ENCODE results near the gene DNAJC10.

DNAJC10 gene

GRCh38 chr2:182824767-182825158 lies 108.7 kb downstream of the DNAJC10 start:
- no peak overlapping the region for H2AFZ ChIP-seq (ENCODE audit: low read length)

GRCh38 chr2:182826064-182826463 lies 110.0 kb downstream of the DNAJC10 start:
- H3K27me3 ChIP-seq (replicated peaks; ENCODE audit: insufficient read depth, low read length) = no peaks in the 10 kb centered on the region
- no peaks in the 10 kb centered on the region for H3K36me3 ChIP-seq (replicated peaks; ENCODE audit: insufficient read depth, low read length)
- no peak overlapping the region for H3K9ac ChIP-seq (ENCODE audit: low read length)
- TF ChIP-seq CTCF (IDR thresholded peaks at IDR 0.05; ENCODE audit: low read length) = no peak
- no peak for TF ChIP-seq EZH2 (optimal IDR thresholded peaks at IDR 0.05; ENCODE audit: low read depth, low read length)
- TF ChIP-seq EZH2phosphoT487 (IDR thresholded peaks at IDR 0.05; ENCODE audit: low read length) = no peak
- H3K4me1 ChIP-seq (ENCODE audit: low read length) = no peaks in the 10 kb centered on the region
- H2AFZ ChIP-seq (ENCODE audit: low read length) = no peak overlapping the region
- H3K4me3 ChIP-seq (ENCODE audit: low read length) = no peak overlapping the region
- DNase-seq = no peak
- no peak overlapping the region for H3K27ac ChIP-seq (ENCODE audit: low read length)
- no peaks in the 10 kb centered on the region for H3F3A ChIP-seq (ENCODE audit: insufficient read depth, low read length)
- H3K4me2 ChIP-seq (ENCODE audit: low read depth, low read length) = no peak overlapping the region
- no peaks in the 10 kb centered on the region for H3K9me2 ChIP-seq (replicated peaks; ENCODE audit: insufficient read depth, low read length)
- no peaks in the 10 kb centered on the region for H3K9me3 ChIP-seq (replicated peaks; ENCODE audit: insufficient read depth, low read length)
- no peaks in the 10 kb centered on the region for H4K20me1 ChIP-seq (ENCODE audit: insufficient read depth, low read length)
- H3K79me2 ChIP-seq (ENCODE audit: low read length) = no peaks in the 10 kb centered on the region

More at GRCh38 chr2:182824767-182825158, 108.7 kb downstream of the DNAJC10 start:
- no peaks in the 10 kb centered on the region for H3K4me1 ChIP-seq (ENCODE audit: low read length)
- no peak overlapping the region for H3K27ac ChIP-seq (ENCODE audit: low read length)
- no peaks in the 10 kb centered on the region for H3F3A ChIP-seq (ENCODE audit: insufficient read depth, low read length)
- DNase-seq = no peak
- H4K20me1 ChIP-seq (ENCODE audit: insufficient read depth, low read length) = no peaks in the 10 kb centered on the region
- no peaks in the 10 kb centered on the region for H3K9me2 ChIP-seq (replicated peaks; ENCODE audit: insufficient read depth, low read length)
- TF ChIP-seq EZH2phosphoT487 (IDR thresholded peaks at IDR 0.05; ENCODE audit: low read length) (no peak), CTCF (IDR thresholded peaks at IDR 0.05; ENCODE audit: low read length) (no peak), EZH2 (optimal IDR thresholded peaks at IDR 0.05; ENCODE audit: low read depth, low read length) (no peak)
- H3K4me2 ChIP-seq (ENCODE audit: low read depth, low read length) = no peak overlapping the region
- H3K36me3 ChIP-seq (replicated peaks; ENCODE audit: insufficient read depth, low read length) = no peaks in the 10 kb centered on the region
- no peaks in the 10 kb centered on the region for H3K79me2 ChIP-seq (ENCODE audit: low read length)
- H3K9ac ChIP-seq (ENCODE audit: low read length) = no peak overlapping the region
- no peak overlapping the region for H3K4me3 ChIP-seq (ENCODE audit: low read length)
- no peaks in the 10 kb centered on the region for H3K9me3 ChIP-seq (replicated peaks; ENCODE audit: insufficient read depth, low read length)
- H3K27me3 ChIP-seq (replicated peaks; ENCODE audit: insufficient read depth, low read length) = no peaks in the 10 kb centered on the region

GRCh38 chr2:182826496-182826895 lies 110.4 kb downstream of the DNAJC10 start:
- Histone ChIP-seq H3K27ac (ENCODE audit: low read length) (no peak overlapping the region), H3K4me1 (ENCODE audit: low read length) (no peaks in the 10 kb centered on the region), H3K9me2 (replicated peaks; ENCODE audit: insufficient read depth, low read length) (no peaks in the 10 kb centered on the region), H3K4me3 (ENCODE audit: low read length) (no peak overlapping the region), H3K9ac (ENCODE audit: low read length) (no peak overlapping the region), H3K36me3 (replicated peaks; ENCODE audit: insufficient read depth, low read length) (no peaks in the 10 kb centered on the region), H3K9me3 (replicated peaks; ENCODE audit: insufficient read depth, low read length) (no peaks in the 10 kb centered on the region), H3K4me2 (ENCODE audit: low read depth, low read length) (no peak overlapping the region), H3K79me2 (ENCODE audit: low read length) (no peaks in the 10 kb centered on the region), H2AFZ (ENCODE audit: low read length) (no peak overlapping the region), H4K20me1 (ENCODE audit: insufficient read depth, low read length) (no peaks in the 10 kb centered on the region), H3K27me3 (replicated peaks; ENCODE audit: insufficient read depth, low read length) (no peaks in the 10 kb centered on the region), H3F3A (ENCODE audit: insufficient read depth, low read length) (no peaks in the 10 kb centered on the region)
- no peak for DNase-seq
- TF ChIP-seq EZH2 (optimal IDR thresholded peaks at IDR 0.05; ENCODE audit: low read depth, low read length) (no peak), CTCF (IDR thresholded peaks at IDR 0.05; ENCODE audit: low read length) (no peak), EZH2phosphoT487 (IDR thresholded peaks at IDR 0.05; ENCODE audit: low read length) (no peak)
